Fibroblast of skin of back (primary cell): ENCODE results near the gene SLC44A5.

Source experiments
- DNase-seq: peaks from one replicate; pipeline ENCODE4 v3.0.0-alpha.2; 2013

SLC44A5 gene

DNA sequence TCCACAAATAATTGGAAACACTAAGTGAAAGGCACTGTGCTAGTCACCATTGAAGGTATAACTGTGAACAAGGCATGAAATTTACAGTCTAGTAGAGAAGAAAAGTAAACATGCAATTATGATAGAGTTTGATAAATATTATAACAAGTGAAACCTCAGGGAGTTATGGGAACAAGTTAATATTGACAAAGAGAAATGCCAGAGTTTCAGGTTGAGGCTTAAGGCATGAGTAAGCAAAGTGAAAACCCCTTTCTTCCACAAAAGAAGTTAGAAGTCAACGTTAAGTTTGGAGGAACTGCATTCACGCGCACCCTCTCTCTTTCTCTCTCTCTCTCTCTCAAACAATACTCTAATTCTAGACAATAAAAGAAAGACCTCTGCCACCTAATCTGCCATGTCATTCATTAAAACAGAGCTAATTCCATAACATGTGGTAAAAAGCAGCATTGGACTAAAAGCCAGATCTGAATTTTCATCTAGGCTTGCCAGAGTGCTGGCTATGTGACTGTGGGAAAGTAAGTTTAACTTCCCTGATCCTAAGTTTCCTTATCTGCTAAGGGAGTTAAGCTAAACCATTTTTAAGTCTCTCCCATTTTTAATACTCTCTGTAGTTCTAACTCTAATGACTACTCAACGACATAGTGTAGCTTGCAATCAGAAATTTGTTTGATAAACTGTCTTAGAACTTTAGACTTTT is 22.0 kb downstream of the SLC44A5 start:
- no peak for DNase-seq

DNA sequence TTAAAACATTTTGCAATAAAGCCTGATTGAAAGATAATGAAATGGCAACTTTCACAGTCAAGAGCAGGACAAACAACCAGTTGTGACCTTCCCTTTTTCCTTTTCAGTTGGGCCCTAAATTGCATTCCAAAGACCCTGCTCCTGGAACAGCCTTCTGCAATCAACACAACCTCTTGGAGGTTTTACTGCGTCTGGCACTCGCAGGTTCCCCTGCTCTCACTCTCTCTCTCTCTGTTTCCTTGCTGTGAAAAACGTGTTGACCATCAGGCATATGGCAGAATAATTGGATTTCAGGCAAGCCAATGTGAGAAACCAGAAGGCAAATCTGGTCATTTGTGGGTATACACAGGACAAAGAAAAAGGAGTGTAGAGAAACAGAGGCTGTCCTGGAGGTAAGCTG is 23.2 kb downstream of the SLC44A5 start:
- DNase-seq, result no peak

DNA sequence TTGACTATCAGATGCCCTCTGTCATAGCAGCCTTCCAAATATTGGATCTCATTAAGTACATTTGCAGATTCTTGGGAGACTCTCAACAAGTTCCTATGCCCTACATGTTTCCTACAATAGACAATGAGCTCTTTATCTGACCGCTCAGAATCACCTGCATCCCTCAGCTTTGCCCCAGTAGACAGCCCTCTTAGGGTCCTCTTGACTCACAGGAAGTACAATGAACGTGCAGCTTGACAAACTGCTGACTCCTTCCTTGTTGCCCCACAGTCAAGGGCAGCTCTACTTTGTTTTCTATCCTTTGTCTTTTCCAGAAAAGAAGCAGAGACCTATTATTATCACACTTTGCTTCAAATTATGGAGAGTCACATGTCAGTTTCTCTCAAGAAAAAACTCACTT is 27.6 kb downstream of the SLC44A5 start:
- DNase-seq, result no peak

DNA sequence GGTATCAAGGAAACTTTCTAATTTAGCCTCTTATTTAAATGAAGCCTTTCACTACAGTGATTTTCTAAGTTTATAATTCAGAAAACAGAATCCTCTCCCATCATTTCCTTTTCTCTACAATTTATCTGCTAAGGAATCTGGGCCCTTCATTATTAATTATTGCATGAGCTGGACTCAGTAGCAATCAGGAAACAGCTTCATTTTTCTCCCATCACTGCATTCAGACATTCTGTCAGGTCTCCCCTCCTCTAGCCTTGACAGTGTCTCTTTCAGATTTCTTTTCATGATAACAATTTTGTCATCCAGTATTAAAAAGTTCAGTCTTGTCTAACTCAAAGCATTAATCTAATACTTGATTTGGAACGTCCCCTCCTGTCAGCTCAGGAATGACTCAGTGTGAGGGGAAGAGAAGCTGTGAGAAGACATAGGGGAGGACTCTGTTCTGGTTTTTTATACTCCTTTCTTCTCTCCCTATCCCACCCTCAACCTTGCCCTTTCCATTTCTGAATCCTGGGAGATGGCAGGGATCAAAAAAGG is 28.1 kb downstream of the SLC44A5 start:
- no peak for DNase-seq

DNA sequence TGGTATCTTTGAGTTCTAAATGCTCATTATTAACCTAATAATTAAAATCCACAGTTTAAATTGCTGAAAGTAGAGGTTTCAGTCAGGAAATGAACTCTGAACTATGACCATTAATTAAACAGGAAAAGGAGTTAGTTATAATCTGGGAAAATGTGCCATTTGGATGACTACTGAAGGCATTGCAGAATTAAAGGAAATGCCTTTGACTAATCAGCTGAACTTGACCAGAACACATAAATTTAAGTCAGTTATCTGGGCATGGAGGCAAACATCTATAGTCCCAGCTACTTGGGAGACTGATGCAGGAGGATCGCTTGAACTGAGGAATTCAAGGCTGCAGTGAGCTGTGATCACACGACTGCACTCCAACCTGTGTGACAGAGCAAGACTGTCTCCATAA is 31.9 kb downstream of the SLC44A5 start:
- DNase-seq, result no peak

DNA sequence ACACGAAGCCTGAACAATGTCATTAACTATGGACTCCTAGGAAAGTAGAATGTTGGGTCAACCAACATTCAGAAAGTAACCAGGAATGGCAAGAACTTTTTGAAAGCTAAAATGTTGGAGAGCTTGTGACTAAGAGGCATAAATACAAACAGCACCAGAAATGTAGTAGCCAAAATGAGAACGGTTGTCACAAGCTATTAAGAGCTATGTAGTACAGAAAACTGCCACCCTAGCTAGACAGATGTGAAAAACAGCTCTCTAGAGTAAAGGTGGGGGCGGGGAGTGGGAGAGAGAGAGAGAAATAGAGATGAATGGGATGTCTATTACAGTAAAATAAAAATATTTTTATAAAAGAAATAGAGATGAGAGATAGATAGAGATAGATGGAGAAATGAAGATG is 35.1 kb downstream of the SLC44A5 start:
- DNase-seq, result no peak

DNA sequence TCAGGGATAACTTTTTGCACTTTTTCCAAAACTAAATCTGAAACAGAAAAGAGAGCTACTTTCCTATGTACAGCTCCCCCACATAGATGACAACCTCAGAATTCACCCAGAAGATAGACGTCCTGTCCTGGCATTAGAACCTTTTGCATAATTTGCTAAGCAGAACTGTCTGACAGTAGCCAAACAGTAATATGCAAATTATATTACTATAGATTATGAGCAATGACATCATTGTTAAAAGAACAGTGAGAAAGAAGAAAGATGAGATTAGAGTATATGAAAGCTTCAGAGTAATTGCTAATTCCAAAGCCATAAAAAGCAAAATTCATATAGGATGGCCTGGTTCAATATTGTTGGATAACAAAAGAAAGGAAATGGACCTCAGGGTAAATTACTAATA is 43.7 kb downstream of the SLC44A5 start:
- no peak for DNase-seq

DNA sequence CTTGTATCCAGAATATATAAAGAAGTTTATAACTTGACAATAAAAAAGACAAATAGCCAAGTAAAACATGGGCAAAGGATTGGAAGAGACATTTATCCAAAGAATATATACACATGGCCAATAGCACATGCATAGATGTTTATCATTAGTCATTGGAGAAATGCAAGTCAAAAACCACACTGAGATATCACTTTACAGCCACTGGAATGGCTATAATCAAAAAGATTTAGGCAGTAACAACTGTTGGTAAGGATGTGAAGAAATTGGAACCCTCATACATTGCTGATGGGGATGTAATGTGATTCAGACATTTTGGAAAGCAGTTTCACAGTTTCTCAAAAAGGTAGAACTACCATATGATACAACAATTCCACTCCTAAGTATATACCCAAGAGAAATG is 51.1 kb downstream of the SLC44A5 start:
- no peak for DNase-seq

DNA sequence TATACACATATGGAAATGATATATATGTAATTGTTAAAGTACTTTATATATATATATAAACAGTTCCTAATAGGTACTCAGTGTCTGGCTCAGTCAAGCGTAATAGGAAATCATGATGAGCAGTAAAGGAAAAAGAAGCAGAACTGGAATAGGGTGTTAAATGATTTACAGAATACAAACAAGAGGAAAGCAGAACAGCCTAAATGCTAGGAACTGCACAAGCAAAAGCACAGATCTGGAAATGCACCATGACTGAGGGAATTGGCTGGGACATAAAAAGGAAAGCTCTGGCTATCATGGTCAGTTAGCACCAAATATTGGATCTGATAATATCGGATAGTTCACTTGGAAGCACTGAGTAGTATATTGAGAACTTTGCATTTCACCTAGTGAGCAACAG is 51.8 kb downstream of the SLC44A5 start:
- DNase-seq, result no peak

DNA sequence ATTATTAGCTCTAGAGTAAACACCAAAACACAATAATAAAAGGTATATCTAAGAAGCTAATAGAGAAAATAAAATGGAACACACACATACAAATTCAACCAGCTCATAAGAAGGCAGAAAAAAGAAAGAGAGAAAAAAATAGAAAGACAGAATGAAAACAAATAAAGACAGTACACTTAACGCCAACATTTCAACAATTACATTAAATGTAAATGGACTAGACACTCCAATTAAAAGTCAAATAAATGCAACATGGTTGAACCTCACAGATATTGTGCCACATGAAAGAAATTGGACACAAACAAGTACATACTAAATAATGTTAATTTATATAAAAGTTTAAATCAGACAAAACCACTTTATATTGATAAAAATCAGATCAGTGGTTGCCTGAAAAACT is 56.0 kb downstream of the SLC44A5 start:
- no peak for DNase-seq

DNA sequence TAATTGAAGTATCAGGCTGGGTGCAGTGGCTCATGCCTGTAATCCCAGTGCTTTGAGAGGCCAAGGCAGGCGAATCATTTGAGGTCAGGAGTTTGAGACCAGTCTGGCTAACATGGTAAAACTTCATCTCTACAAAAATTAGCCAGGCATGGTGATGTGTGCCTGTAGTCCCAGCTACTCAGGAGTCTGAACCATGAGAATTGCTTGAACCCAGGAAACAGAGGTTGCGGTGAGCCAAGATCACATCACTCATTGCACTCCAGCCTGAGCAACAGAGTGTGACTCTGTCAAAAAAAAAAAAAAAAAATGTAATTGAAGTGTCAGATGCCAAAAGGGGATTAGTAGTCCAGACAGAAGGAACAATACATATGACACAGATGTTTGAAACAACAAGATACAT is 56.7 kb downstream of the SLC44A5 start:
- no peak for DNase-seq

DNA sequence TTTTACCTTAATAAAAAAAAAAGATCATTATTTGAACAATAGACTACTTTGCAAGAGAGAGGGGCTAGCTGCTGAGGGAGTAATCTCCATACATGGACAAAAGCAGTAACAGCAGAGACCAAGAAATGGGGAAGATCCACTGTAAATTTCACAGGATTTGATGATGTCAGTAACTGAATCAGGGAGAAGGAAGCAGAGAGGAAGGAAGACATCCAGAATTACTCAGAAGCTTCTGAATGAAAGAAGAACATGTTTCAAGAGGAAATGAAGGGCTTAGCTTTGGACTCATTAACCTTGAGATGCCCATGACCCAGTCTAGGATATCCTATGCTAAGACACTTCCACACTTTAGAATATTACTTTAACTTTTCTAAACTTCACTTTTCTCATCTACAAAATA is 60.4 kb downstream of the SLC44A5 start:
- no peak for DNase-seq

DNA sequence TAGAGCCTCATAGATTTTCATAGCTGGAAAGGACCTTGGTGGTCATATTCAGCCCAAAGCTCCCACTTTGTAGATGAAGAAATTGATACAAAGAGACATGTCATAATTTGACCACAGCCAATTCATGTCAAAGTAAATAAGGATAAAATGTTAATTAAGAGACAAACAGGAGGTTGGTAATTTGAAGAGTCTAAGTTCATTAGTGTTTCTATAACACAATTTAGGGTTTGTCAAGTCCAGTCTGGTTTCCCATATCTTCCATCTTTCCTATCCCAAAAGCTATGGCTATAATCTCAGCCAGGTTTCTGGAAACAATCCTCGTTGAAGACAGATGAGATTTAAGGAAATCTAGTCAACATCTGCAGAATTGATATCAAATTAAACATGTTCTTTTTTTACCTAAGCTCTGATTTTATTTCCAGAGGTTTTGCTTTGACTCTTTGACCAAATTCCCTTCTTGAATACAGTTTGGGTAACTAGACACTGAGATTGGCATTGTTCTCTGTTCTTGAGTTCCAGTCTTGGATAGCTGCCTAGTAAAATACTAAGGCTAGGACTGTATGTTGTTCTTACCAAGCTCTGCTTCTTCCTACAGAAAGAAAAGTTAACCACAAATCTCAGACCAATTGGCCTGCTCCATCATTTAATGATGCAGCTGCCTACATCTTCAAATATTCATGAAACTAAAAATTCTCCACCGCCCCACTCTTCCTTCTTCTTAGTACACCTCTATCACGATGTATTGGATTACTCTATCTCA is 62.0 kb downstream of the SLC44A5 start:
- DNase-seq, result no peak

DNA sequence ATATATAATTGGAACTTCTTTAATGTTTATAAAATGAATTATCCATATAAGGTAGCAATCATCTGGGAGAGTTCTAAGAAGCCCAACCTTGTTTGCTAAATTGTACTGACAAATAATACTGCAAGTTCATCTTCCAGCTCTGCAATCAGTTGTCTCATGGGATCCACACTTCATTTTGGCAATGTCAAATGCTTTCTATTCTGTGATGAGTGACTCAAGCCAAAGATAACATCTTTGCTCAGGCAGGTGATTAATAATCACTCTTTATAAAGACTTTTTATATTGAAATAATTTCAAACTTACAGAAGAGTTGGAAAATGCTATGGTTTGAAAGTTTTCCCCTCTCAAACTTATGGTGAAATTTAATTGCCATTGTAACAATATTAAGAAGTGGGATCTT is 67.2 kb downstream of the SLC44A5 start:
- no peak for DNase-seq

DNA sequence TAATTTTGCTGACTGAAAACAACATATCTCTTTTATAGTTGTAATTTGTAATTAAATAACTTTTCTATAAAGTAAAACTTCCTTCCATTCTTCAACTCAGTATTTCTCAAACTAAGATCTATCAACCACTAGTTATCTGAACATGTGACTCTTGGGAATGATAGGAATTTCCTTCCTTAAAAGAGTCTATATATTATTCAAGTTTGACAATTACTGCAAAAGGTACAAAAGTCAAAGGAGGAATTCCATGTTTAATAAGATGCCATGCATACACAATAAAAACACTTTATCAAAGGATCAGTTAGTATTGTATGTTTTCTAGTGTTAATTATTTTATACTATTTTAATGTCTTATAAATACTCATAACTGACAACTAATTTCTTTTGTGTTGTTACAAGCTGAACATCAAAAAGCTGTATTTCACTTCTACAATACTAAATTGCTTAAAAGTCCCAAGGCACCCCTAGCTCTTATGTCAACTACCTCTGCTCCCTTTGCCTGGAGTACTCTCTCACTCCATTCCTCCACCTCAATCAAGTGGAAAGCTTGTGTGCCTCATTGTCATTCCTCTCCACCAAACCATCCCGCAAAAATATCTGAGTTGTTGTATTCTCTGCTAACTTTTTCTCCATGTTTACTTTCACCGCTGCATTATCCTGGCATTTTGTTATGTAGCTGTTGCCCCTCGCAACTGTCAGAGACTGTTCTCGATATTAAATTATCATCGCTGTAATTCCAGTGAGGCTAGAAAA is 67.9 kb downstream of the SLC44A5 start:
- DNase-seq, result no peak

DNA sequence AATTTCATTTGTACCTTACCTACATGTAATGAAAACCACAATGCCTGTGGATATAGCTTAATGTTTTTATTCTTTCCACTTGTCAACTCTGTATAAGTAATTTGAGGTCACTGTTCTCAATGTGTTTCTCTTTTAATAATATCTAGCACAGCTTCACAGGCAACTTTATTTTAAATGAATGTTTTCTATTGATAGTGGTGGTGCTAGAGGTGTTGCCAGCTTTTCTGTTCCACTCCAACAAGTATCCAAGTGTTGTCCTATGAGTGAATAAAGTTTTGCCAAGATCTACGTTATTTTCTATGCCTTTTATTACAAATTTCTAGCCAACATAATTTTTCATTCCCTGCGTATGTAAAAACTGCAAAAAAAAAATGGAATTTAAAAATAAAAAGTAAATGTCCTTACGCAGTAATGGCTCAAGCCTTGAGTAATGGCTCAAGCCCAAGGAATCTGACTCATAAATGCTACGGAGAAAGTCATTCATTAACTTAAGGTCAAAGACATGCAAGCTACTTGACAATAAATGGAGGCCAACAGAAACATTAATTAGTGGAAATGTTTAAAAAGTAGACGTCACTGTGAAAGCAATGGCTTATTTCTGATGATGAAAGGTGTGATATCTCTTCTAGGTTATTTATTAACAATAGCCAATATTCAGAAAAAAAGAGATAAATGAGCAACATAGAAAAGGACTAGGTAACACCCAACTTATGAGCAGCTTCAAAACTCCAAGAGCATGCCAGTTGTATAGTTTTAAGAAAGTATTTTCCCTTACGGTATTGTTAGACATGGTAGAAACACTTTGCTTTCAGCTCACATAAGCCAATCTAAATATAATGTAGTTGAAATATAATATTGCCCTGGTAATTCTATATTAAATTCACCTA is 71.4 kb downstream of the SLC44A5 start:
- DNase-seq, result no peak

DNA sequence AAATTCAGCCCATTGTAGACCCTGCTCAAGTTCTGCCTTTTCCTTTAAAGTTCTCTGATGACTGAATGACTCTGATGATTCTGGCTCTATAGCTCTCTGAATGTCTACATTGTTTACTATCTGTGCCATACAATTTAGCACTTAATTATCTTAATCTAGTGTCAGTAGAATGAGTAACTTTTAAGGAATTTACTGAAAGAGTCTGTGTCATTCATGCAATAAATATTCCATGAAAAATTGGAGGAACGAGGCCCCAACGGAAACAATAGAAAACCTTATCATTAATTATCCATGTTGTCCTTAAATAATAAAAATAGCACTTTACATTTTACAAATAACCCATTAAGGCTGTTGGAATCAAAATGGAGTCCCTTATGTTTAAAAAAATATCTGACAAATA is 77.8 kb downstream of the SLC44A5 start:
- no peak for DNase-seq

DNA sequence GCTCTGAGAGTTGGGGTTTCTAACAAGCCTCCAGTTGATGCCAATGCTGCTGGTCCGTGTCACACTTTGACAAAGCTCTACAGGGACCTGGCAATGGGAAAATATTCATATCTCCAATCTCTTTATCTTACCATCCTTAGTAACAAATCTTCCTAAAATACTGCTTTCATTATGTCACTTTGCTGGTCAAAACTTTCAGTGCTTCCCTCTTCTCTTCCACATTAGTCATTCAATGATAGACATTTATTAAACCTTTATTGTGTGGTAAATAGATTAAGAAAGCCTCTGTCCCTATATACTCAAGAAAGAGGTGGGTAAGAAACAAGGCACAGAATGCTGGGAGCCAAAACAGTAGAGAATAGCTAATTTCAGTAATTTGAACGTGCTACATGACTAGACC is 79.3 kb downstream of the SLC44A5 start:
- no peak for DNase-seq

DNA sequence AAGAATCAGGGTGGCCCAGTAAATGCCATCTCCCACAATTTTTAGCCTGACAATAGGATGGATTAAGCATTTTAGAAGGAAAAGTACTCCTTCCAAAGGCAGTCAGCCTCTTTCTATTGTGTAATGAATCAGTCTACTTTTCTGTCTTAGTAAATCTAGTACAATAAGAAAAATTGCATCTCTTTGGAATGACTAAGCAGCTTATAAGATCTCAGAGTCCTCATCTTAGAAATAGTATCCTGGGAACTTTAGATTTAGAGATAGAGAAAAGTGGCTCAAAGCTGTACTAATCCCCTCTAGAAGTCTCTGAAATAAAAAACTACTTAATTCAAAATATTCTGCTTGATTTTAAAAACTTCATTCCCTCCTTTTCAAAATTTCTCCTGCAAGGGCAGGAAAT is 81.4 kb downstream of the SLC44A5 start:
- no peak for DNase-seq

DNA sequence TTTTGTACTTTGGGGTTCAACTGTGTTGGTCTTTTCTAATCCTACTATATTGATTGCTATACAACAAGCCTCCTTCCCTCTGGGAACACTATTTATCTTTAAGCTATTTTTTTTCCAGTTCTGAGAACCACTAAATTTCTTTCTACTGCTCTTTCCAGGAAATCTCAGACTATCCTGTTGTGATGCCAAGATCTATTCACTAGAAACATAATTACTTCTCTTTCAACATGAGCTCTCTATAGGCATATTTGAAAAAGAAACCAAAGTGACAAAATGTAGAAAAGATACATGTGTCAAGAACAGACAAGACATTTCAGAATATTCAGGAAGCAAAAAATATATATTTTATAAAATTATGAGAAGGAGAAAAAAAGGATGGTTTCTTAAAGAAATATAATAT is 82.9 kb downstream of the SLC44A5 start:
- DNase-seq, result no peak

DNA sequence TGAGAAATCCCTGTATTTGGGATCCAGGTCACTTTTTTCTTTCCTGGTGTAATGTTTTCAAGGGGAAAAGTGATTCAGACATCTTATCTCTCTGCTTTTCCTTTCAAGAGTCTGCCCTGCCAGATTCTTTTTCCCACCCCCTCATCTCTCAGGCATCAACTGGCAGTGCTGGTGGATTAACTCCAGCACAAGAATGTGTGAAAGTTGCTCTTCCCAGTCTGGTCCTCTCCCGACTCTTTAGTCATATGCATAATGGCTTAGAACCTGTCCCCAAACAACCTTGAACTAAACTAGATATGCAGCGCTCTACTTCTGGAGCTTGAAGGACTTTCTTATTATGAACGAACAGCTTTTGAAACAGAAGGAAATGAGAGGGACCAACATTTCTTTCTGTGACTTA is 88.5 kb downstream of the SLC44A5 start:
- no peak for DNase-seq

DNA sequence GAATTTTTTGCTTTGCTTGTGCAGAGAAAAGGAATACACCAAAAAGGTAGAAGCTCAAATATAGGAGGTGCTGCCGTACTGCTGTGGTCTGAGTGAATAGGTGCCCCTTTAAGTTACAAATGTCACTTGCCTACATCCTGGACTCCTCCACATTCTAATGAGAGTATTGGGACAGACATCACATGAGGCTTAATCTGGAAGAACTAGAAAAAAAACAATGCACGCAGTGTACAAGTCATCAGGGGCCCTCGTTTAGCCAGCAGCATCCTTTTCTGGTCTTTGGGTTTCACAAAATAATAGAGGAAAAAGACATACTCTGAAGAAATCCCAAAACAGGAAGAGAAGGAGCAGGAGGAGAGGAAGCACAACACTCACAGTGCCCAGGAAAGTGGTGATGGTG is 89.3 kb downstream of the SLC44A5 start:
- DNase-seq, result no peak
